Pancreas (tissue), 10 donors: ENCODE data around the gene GPC1. TPM values are rescaled to one million over a fixed set of nuclear protein-coding genes. Genes with fewer than 3 reads are reported as not detected.

Experiments used
- ATAC-seq, 4 donors: fragments of 200-7000 bp; cut with Tn5 transposase; one replicate each; pipeline versions ENCODE4 v1.8.0 to v1.9.1; 2020; ENCODE audit warnings: mild to moderate bottlenecking in 4 of 4, moderate library complexity in 4 of 4
- DNase-seq, 6 donors: peaks; one replicate each; pipeline ENCODE4 v3.0.0-alpha.2; 2020
- FAIRE-seq: peaks from 2 replicates; lab custom pipeline; 2012; peaks lifted over from hg19 to GRCh38; lab: Jason Lieb, UNC
- H3K27ac ChIP-seq, 4 donors: fragments of 200-600 bp; sonication (generic); 1 replicate in 3 of 4; 2 replicates in 1 of 4; pipeline versions ENCODE4 v1.5.0 to v1.8.0; 2020
- H3K27me3 ChIP-seq, 4 donors: fragments of 200-600 bp; one replicate each; pipeline ENCODE4 v1.8.0; 2021
- H3K36me3 ChIP-seq, 3 donors: fragments of 200-600 bp; sonication (generic) in 1 of 3; one replicate each; pipeline versions ENCODE4 v1.5.0 to v1.8.0; 2020 to 2021
- H3K4me1 ChIP-seq, 3 donors: fragments of 200-600 bp; one replicate each; pipeline ENCODE4 v1.8.0; 2021
- H3K4me3 ChIP-seq, 4 donors: fragments of 200-600 bp; sonication (generic) in 2 of 4; one replicate each; pipeline versions ENCODE4 v1.5.0 to v1.8.0; 2020 to 2021
- H3K9me3 ChIP-seq, 4 donors: fragments of 200-600 bp; one replicate each; pipeline ENCODE4 v1.8.0; 2021
- CTCF ChIP-seq, 4 donors: fragments of 200-600 bp; sonication (generic) in 3 of 4; IDR thresholded peaks; one replicate each; pipeline versions ENCODE4 v1.5.0 to v1.8.0; 2021; ENCODE audit warnings: antibody characterized with exemption in 4 of 4
- WGBS, 2 donors: extraction: QIAGEN DNeasy Blood & Tissue Kit; methylation state at CpG; one replicate each; pipeline ENCODE4 v1.1.7; 2013; 5-methylcytosine and 5-hydroxymethylcytosine counted together
- intact Hi-C, 3 donors: fragments of 100-400 bp; cut with DNase I; formaldehyde crosslinking; loops; one replicate each; pipeline versions ENCODE4 v1.11.1 to v1.14.2; 2022
- polyA plus RNA-seq, 2 donors: library from polyadenylated mRNA; stranded (reverse); fragments of 200-250 nt; gene quantifications; one replicate each; pipeline ENCODE4 v1.2.3, GENCODE V29; 2013
- total RNA-seq, 6 donors: library from RNA; stranded (reverse); fragmentation: NEBNext Ultra II Directional in 4 of 6; extraction: Animal tissue kit (Norgen Biotek cat#: 25700) in 4 of 6; gene quantifications; one replicate each; pipeline versions ENCODE4 v1.2.1 to v1.2.4, GENCODE V29; 2021 to 2023
- donor health status: healthy with polysubstance abuse.
- donor health status: DM: no; HTN: no; CAD: no; lungs with moderate emphysema.
- donor health status: DM: no; HTN: no; CAD: no.
- donor health status: control.
- donor health status: control.
- donor health status: Bipolar disorder and iron deficiency.
- donor health status: DM: yes; HTN: yes; CAD: no.
- donor health status: DM: no; HTN: no; CAD: no.
- donor health status: DM: no; HTN: no; CAD: no.
- donor health status: DM: yes; HTN: yes; CAD: no.

Gene GPC1
- total and polyA plus RNA-seq, 8 donors, result 11.7 to 37.6 (median 18.0) TPM

- Histone ChIP-seq H3K27ac (no peak overlapping the region), H3K4me3 (no peak overlapping the region), H3K27me3 (no peaks in the 10 kb centered on the region), H3K9me3 (no peaks in the 10 kb centered on the region), H3K36me3 (no peaks in the 10 kb centered on the region), H3K4me1 (peaks cover 0 to 6% (median under 1%) of the 10 kb centered on the region in 3 donors)
- ATAC-seq (no peak), DNase-seq (peak in 1 of 6 donors; percentile 80), FAIRE-seq (no peak)
- WGBS, 2 donors, result 88 to 89% methylated on average over 18 to 25 of the region's 25 CpGs
- intact Hi-C loops, result loop anchor here in 1 of 3 donors (10.0 kb wide), 1 partner anchor 218 kb away; no protein-coding TSS in a partner anchor
- no peak for TF ChIP-seq CTCF (IDR thresholded peaks at IDR 0.05)
These were observed 7.6 kb downstream of the GPC1 start for GRCh38 chr2:240442891-240443715.

GRCh38 chr2:240443891-240444301, 8.4 kb downstream of the GPC1 start:
- Histone ChIP-seq H3K27me3 (no peaks in the 10 kb centered on the region), H3K4me3 (no peak overlapping the region), H3K4me1 (no peaks in the 10 kb centered on the region), H3K36me3 (no peaks in the 10 kb centered on the region), H3K27ac (no peak overlapping the region), H3K9me3 (no peaks in the 10 kb centered on the region)
- intact Hi-C loops, result loop anchor here in 1 of 3 donors (10.0 kb wide), 1 partner anchor 219 kb away; no protein-coding TSS in a partner anchor
- 92 to 97% methylated on average over 7 to 17 of the region's 17 CpGs for WGBS, 2 donors
- no peak for TF ChIP-seq CTCF (IDR thresholded peaks at IDR 0.05)
- FAIRE-seq (no peak), DNase-seq (peak in 1 of 6 donors; percentile 74), ATAC-seq (no peak)

GRCh38 chr2:240444464-240444863, 9.0 kb downstream of the GPC1 start:
- Histone ChIP-seq H3K4me1 (no peaks in the 10 kb centered on the region), H3K27me3 (no peaks in the 10 kb centered on the region), H3K27ac (no peak overlapping the region), H3K4me3 (no peak overlapping the region), H3K36me3 (no peaks in the 10 kb centered on the region), H3K9me3 (no peaks in the 10 kb centered on the region)
- no peak for TF ChIP-seq CTCF (IDR thresholded peaks at IDR 0.05)
- intact Hi-C loops, result loop anchor here in 1 of 3 donors (10.0 kb wide), 1 partner anchor 220 kb away; no protein-coding TSS in a partner anchor
- no peak for FAIRE-seq
- 93% methylated on average over 16 of the region's 16 CpGs for WGBS, 2 donors
- peak in 1 of 6 donors; percentile 42 for DNase-seq
- no peak for ATAC-seq

- no peak for TF ChIP-seq CTCF (IDR thresholded peaks at IDR 0.05)
- Histone ChIP-seq H3K4me1 (no peaks in the 10 kb centered on the region), H3K27ac (no peak overlapping the region), H3K27me3 (no peaks in the 10 kb centered on the region), H3K4me3 (no peak overlapping the region), H3K9me3 (no peaks in the 10 kb centered on the region), H3K36me3 (no peaks in the 10 kb centered on the region)
- DNase-seq (peak in 1 of 6 donors; percentile 50), ATAC-seq (no peak), FAIRE-seq (no peak)
- intact Hi-C loops, result loop anchor here in 1 of 3 donors (10.0 kb wide), 1 partner anchor 221 kb away; no protein-coding TSS in a partner anchor
- 86% methylated on average over 23 to 24 of the region's 24 CpGs for WGBS, 2 donors
These were observed 10.6 kb downstream of the GPC1 start for GRCh38 chr2:240445961-240446663.
